Activated CD4-positive, alpha-beta T cell treated with anti-CD3 and anti-CD28 coated beads, Interleukin-2, amount 10 ng/mL, durations not matched to agents 24 days and 14 days (primary cell): ENCODE data around the gene MX2. TPM values are rescaled to one million over a fixed set of nuclear protein-coding genes. Genes with fewer than 3 reads are reported as not detected.

Experiments
- DNase-seq: peaks from one replicate; pipeline ENCODE4 v3.0.0; 2022
- H3K27ac Mint-ChIP-seq: one replicate; pipeline ENCODE4 v1.8.0; 2022; ENCODE audit warnings: mild to moderate bottlenecking, mixed read lengths
- H3K27me3 Mint-ChIP-seq: one replicate; pipeline ENCODE4 v1.8.0; 2022; ENCODE audit warnings: mixed read lengths
- H3K36me3 Mint-ChIP-seq: one replicate; pipeline ENCODE4 v1.8.0; 2022; ENCODE audit warnings: low read depth, mild to moderate bottlenecking, mixed read lengths
- H3K4me1 Mint-ChIP-seq: one replicate; pipeline ENCODE4 v1.8.0; 2021; ENCODE audit warnings: mixed read lengths
- H3K4me3 Mint-ChIP-seq: one replicate; pipeline ENCODE4 v1.8.0; 2022; ENCODE audit warnings: mild to moderate bottlenecking, moderate library complexity, mixed read lengths
- H3K9me3 Mint-ChIP-seq: one replicate; pipeline ENCODE4 v1.8.0; 2021; ENCODE audit warnings: mixed read lengths
- intact Hi-C: fragments of 100-400 bp; cut with micrococcal nuclease; formaldehyde crosslinking; loops from one replicate; pipeline ENCODE4 v1.15.1; 2023
- total RNA-seq: library from RNA; stranded (reverse); gene quantifications from 2 replicates; pipeline ENCODE4 v1.2.3, GENCODE V29; 2022

MX2 gene
- total RNA-seq, 1 donor from 2014 or later: 8.6 TPM

DNA sequence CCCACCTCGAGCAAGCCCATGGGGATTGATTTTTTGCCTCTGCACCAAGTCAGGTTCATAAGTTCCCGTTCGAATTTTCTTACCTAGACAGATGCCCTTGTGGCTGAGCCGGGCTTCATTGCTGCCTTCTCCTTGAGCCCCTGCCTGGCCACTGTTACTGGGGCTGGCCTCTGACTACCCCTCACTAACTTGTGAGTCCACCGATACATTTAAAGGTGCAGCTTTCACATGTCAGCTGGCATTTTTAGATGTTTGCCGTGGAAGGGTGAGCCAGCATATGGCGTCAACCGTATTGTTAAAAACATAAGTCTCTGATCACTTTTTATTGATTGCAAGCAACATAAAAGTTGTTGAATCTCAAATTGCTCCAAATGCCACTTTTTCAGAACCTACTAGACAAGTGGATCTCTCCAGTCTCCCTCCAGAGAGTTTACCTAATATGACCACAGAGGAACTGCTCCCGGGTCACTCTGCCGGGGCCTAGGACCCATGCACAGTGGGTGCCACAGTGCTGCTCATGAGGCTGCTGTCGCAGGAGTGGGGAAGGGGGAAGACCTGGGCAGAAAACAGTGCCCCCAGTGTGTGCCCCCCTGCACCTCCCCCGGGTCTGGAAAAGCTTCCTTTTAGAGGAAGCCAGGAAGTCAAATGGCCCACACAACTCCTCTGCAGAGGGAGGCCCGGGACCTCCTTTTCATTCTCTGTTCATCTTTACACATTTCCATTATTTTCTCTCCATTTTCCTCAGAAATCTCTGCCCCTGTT, 83.1 kb downstream of the MX2 start:
- Mint-ChIP-seq H3K27ac (peak overlapping the region; percentile 51), H3K4me1 (peaks cover 20% of the 10 kb centered on the region), H3K36me3 (peaks cover 81% of the 10 kb centered on the region)

DNA sequence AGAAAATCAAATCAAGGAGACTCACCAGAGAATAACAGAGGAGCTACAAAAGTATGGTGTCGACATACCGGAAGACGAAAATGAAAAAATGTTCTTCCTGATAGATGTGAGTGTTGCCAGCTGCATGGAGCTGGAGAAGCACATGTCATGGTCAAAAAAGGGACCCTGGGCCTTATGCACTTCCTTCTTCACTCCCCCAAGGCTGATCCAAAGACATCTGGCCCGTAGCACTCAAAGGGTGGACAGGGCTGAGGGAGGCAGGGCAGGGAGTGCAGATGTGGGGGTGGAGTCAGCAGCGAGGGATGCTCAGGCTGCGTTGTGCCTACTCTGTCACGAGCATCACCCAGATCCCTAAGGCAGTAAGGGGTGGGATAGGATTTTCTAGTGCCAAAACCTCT, 83.6 kb downstream of the MX2 start:
- intact Hi-C loops: no loop called here
- Mint-ChIP-seq H3K36me3 (peaks cover 82% of the 10 kb centered on the region), H3K9me3 (no peaks in the 10 kb centered on the region), H3K4me1 (peaks cover 21% of the 10 kb centered on the region), H3K27ac (peak overlapping the region; percentile 51), H3K4me3 (no peak overlapping the region), H3K27me3 (no peaks in the 10 kb centered on the region)
- no peak for DNase-seq

More for the DNA sequence above, 83.1 kb downstream of the MX2 start:
- no peaks in the 10 kb centered on the region for H3K9me3 Mint-ChIP-seq
- intact Hi-C loops: no loop called here
- H3K27me3 Mint-ChIP-seq: no peaks in the 10 kb centered on the region
- H3K4me3 Mint-ChIP-seq: no peak overlapping the region
- DNase-seq: no peak

DNA sequence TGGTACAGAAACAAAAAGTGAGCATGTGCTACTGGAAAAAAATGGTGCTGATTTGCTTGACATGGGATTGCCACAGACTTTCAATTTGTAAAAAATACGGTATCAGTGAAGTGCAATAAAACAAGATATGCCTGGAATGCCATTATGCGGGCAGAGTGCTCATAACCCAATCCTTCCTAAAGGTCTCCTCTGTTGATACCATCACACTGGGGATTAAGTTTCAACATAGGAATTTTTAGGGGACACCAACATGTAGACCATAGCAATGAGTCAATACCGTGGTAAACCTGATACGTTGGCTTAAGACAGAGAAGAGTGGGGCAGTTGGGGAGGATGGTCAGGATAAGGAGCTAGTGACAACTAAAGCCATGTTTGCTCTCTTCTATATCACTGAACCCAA, 84.8 kb downstream of the MX2 start:
- DNase-seq: no peak
- H3K4me1 Mint-ChIP-seq: peaks cover 17% of the 10 kb centered on the region
- no peaks in the 10 kb centered on the region for H3K9me3 Mint-ChIP-seq
- H3K36me3 Mint-ChIP-seq: peaks cover 83% of the 10 kb centered on the region
- H3K27ac Mint-ChIP-seq: peak overlapping the region; percentile 20
- H3K4me3 Mint-ChIP-seq: no peak overlapping the region
- H3K27me3 Mint-ChIP-seq: no peaks in the 10 kb centered on the region
- intact Hi-C loops: no loop called here

DNA sequence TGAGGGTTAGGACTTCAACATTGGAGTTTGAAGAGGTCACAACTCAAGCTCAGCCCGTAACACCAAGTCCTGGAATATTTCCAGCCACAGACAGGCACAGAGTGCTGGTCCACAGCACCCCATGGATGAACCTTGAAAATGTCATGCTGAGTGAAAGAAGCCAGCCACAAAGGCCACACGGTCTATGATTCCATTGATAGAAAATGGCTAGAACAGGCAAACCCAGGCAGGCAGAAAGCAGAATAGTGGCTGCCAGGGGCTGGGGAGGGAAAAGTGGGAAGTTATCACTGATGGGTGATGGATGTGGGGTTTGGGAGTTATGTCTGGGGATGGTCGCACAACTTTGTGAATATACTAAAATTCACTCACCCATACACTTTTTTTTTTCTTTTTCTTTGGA, 85.5 kb downstream of the MX2 start:
- peak overlapping the region; percentile 64 for H3K27ac Mint-ChIP-seq
- DNase-seq: no peak
- intact Hi-C loops: no loop called here
- H3K36me3 Mint-ChIP-seq: peaks cover 84% of the 10 kb centered on the region
- peaks cover 15% of the 10 kb centered on the region for H3K4me1 Mint-ChIP-seq
- no peaks in the 10 kb centered on the region for H3K27me3 Mint-ChIP-seq
- H3K4me3 Mint-ChIP-seq: no peak overlapping the region
- H3K9me3 Mint-ChIP-seq: no peaks in the 10 kb centered on the region

DNA sequence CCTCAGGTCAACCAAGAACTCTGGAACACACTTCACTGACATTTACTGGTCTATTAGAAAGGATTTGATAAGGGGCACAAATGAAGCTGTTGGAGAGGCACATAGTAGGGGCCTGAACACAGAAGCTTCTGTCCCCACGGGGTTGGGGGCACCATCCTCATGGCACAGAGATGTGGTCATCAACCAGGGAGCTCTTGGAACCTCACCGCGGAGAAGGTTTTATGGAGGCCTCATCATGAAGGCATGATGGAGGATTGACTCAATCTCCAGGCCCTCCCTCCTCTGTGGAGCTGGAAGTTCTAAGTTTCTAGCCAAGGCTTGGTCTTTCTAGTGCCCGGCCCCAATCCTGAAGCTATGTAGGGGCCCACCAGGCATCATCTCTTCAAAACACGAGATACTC, 87.8 kb downstream of the MX2 start:
- no peaks in the 10 kb centered on the region for H3K27me3 Mint-ChIP-seq
- H3K36me3 Mint-ChIP-seq: peaks cover 88% of the 10 kb centered on the region

DNA sequence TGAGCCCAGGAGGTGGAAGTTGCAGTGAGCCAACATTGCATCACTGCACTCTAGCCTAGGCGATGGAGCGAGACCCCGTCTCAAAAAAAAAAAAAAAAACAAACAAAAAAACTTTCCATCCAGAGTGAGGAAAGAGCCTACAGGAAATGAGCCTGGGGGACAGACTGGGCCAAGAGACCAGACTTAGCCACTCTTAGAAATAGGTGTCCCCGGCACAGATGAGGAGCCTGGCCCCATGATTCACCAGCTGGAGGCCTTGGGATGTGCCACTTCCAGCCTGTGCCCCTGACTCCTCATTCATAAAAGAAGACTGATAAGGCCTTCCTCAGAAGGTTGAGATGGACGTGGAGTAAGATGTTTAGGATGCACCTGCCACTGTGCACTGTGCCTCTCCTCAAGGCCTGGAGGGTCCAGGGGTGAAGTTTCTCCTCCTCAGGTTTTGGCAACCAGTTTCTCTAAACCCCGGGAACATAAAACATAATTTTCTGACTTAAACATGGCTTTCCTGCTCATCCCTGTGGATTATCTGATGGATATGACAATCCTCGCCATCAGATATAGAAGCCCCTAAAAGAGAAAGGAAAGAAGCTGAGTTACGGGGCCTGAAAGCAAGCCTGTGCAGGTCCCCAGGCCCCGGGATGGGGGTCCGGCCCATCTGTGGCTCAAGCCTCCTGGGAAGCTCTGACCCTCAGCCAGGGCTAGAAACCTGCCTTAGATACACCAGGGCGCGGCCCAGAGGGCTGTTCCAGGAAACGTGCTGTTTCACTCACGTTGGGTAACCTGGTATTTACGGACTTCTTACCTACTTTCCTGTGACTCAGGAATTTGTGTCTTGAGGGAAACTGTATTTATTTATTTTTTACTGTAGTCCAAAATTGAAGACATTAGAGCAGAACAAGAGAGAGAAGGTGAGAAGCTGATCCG, 90.2 kb downstream of the MX2 start:
- Mint-ChIP-seq H3K4me1 (peaks cover 21% of the 10 kb centered on the region), H3K27me3 (no peaks in the 10 kb centered on the region), H3K36me3 (peaks cover 84% of the 10 kb centered on the region), H3K4me3 (no peak overlapping the region), H3K9me3 (no peaks in the 10 kb centered on the region), H3K27ac (no peak overlapping the region)
- intact Hi-C loops: no loop called here
- no peak for DNase-seq

More for the DNA sequence above, 87.8 kb downstream of the MX2 start:
- Mint-ChIP-seq H3K27ac (no peak overlapping the region), H3K4me1 (peaks cover 17% of the 10 kb centered on the region), H3K9me3 (no peaks in the 10 kb centered on the region), H3K4me3 (no peak overlapping the region)
- no peak for DNase-seq
- intact Hi-C loops: no loop called here

DNA sequence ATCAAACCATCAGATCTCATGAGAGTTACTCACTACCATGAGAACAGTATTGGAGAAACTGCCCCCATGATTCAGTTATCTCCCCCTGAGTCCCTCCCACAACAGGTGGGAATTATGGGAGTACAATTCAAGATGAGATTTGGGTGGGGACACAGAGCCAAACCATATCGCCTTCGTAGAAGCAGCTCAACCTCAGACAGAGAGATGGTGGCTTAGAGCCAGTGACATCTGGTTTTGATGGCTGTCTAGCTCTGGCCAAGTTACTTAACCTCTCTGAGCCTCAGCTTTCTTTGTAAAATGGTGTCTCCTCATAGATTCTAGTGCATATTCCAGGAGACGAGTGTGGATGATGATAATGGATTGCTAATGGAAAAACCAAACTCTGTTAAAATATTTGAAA, 91.4 kb downstream of the MX2 start:
- peaks cover 19% of the 10 kb centered on the region for H3K4me1 Mint-ChIP-seq
- no peak for DNase-seq
- H3K36me3 Mint-ChIP-seq: peaks cover 85% of the 10 kb centered on the region
- H3K9me3 Mint-ChIP-seq: no peaks in the 10 kb centered on the region
- H3K4me3 Mint-ChIP-seq: no peak overlapping the region
- H3K27me3 Mint-ChIP-seq: no peaks in the 10 kb centered on the region
- intact Hi-C loops: no loop called here
- H3K27ac Mint-ChIP-seq: peak overlapping the region; percentile 64

DNA sequence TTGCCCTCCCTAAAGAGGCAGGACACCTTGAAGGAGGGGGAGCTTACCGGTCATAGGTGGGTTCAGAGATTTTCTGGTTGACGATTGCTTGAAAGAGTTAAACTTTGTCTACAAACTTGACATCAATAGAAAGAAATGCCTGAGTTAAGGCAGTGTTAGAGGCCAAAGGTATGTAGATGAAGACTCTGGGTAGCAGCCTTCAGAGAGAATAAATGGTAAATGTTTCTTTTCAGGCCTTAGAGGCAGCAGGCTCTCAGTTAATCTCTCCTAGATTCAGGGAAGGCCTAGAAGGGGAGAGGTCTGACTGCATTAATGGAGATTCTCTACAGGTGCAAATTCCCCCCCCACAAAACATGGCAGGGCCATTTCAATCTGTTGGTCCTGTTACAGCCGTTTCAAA, 91.9 kb downstream of the MX2 start:
- no peaks in the 10 kb centered on the region for H3K9me3 Mint-ChIP-seq
- H3K27me3 Mint-ChIP-seq: no peaks in the 10 kb centered on the region
- H3K4me1 Mint-ChIP-seq: peaks cover 19% of the 10 kb centered on the region
- H3K4me3 Mint-ChIP-seq: no peak overlapping the region
- DNase-seq: no peak
- peak overlapping the region; percentile 64 for H3K27ac Mint-ChIP-seq
- peaks cover 84% of the 10 kb centered on the region for H3K36me3 Mint-ChIP-seq
- intact Hi-C loops: no loop called here

DNA sequence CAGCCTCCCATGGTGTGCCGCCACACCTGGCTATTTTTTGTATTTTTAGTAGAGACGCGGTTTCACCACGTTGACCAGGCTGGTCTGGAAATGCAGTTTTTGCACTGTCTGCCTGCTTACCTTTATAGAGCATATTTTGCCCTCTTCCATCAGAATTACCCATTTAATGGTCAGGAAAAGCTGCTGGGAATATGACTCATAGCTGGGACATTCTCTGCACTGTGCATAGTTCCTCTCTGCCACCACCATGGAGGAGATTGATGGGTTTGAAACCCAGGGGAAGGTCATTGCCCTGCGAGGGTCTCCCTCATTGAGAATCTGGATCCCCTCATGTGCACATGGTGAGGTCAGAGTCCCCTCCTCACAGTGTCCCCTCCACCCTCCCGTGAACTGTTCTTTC, 96.3 kb downstream of the MX2 start:
- peaks cover 14% of the 10 kb centered on the region for H3K4me1 Mint-ChIP-seq
- intact Hi-C loops: no loop called here
- H3K27me3 Mint-ChIP-seq: no peaks in the 10 kb centered on the region
- no peaks in the 10 kb centered on the region for H3K9me3 Mint-ChIP-seq
- H3K36me3 Mint-ChIP-seq: peaks cover 78% of the 10 kb centered on the region
- no peak for DNase-seq
- no peak overlapping the region for H3K4me3 Mint-ChIP-seq
- H3K27ac Mint-ChIP-seq: no peak overlapping the region

DNA sequence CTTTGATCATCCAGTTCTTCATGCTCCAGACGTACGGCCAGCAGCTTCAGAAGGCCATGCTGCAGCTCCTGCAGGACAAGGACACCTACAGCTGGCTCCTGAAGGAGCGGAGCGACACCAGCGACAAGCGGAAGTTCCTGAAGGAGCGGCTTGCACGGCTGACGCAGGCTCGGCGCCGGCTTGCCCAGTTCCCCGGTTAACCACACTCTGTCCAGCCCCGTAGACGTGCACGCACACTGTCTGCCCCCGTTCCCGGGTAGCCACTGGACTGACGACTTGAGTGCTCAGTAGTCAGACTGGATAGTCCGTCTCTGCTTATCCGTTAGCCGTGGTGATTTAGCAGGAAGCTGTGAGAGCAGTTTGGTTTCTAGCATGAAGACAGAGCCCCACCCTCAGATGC, 96.7 kb downstream of the MX2 start:
- intact Hi-C loops: no loop called here
- DNase-seq: no peak
- no peaks in the 10 kb centered on the region for H3K27me3 Mint-ChIP-seq
- no peak overlapping the region for H3K27ac Mint-ChIP-seq
- H3K36me3 Mint-ChIP-seq: peaks cover 77% of the 10 kb centered on the region
- H3K4me1 Mint-ChIP-seq: peaks cover 10% of the 10 kb centered on the region
- no peaks in the 10 kb centered on the region for H3K9me3 Mint-ChIP-seq
- H3K4me3 Mint-ChIP-seq: no peak overlapping the region

Other genes starting within 250 kb of the MX2 start
- gene BACE2, start 193.9 kb upstream of the MX2 start, total RNA-seq: 0.28 and 1.9 TPM in 2 replicates
- not detected in 2 replicates for gene FAM3B, start 45.2 kb upstream of the MX2 start, total RNA-seq
- 88.8 and 90.5 TPM in 2 replicates for gene MX1, start 64.2 kb downstream of the MX2 start, total RNA-seq
- not detected in 2 replicates for gene TMPRSS2, start 146.1 kb downstream of the MX2 start, total RNA-seq